PC-3 (cell line): ENCODE measurements around the gene RAB44. TPM values are rescaled to one million over a fixed set of nuclear protein-coding genes. Genes with fewer than 3 reads are reported as not detected.

Experiments
- ATAC-seq: fragments of 200-7000 bp; cut with Tn5 transposase; 2 replicates; pipeline ENCODE4 v1.9.1; 2020; ENCODE audit warnings: mild to moderate bottlenecking, moderate library complexity
- BruUV-seq: library from RNA; stranded (reverse); fragments of 400-500 nt; replicated peaks from 2 replicates; lab custom pipeline; 2021; lab: Mats Ljungman, UMichigan
- CTCF ChIA-PET: fragments of 300-600 bp; sonication (Branson Sonifier 250); formaldehyde crosslinking; loops from one replicate; lab custom pipeline; 2022; ENCODE audit warnings: antibody characterized with exemption; lab: Charles Lee
- POLR2A ChIA-PET: fragments of 300-600 bp; sonication (Branson Sonifier 250); formaldehyde crosslinking; loops from one replicate; lab custom pipeline; 2022; ENCODE audit warnings: antibody characterized with exemption; ENCODE audit not compliant: unreplicated experiment; lab: Charles Lee
- DNase-seq: peaks from one replicate; pipeline ENCODE4 v3.0.0-alpha.2; 2015
- H2AFZ ChIP-seq: fragments of 300-600 bp; sonication (generic); 2 replicates; pipeline ENCODE4 v1.6.0; 2016; ENCODE audit warnings: antibody characterized with exemption, low read length
- H3F3A ChIP-seq: fragments of 300-600 bp; sonication (generic); one replicate; pipeline ENCODE4 v1.6.0; 2017; ENCODE audit warnings: antibody characterized with exemption, low read length, control low read depth, mild to moderate bottlenecking; ENCODE audit not compliant: unreplicated experiment
- H3K27ac ChIP-seq: fragments of 300-600 bp; sonication (generic); 2 replicates; pipeline ENCODE4 v1.5.1; 2016; ENCODE audit warnings: mild to moderate bottlenecking, low read length
- H3K27me3 ChIP-seq: fragments of 300-600 bp; sonication (generic); 2 replicates; pipeline ENCODE4 v1.6.1; 2016; ENCODE audit warnings: low read length, mixed read lengths
- H3K36me3 ChIP-seq: fragments of 300-600 bp; sonication (generic); 2 replicates; pipeline ENCODE4 v1.6.1; 2016; ENCODE audit warnings: low read depth, mixed run types, low read length, mixed read lengths
- H3K4me1 ChIP-seq: fragments of 300-600 bp; sonication (generic); 2 replicates; pipeline ENCODE4 v1.5.1; 2016; ENCODE audit warnings: low read length; ENCODE audit not compliant: insufficient read depth
- H3K4me2 ChIP-seq: fragments of 300-600 bp; sonication (generic); 2 replicates; pipeline ENCODE4 v1.6.0; 2016; ENCODE audit warnings: low read length
- H3K4me3 ChIP-seq: fragments of 300-600 bp; sonication (generic); 2 replicates; pipeline ENCODE4 v1.5.1; 2016; ENCODE audit warnings: mild to moderate bottlenecking, low read length, mixed read lengths
- H3K79me2 ChIP-seq: fragments of 300-600 bp; sonication (generic); 2 replicates; pipeline ENCODE4 v1.6.1; 2017; ENCODE audit warnings: low read length, mixed read lengths
- H3K9ac ChIP-seq: fragments of 300-600 bp; sonication (generic); 2 replicates; pipeline ENCODE4 v1.6.0; 2016; ENCODE audit warnings: mild to moderate bottlenecking, low read length
- H3K9me2 ChIP-seq: fragments of 300-600 bp; sonication (generic); replicated peaks from 2 replicates; pipeline ENCODE4 v1.6.1; 2016; ENCODE audit warnings: mixed run types, low read length, mixed read lengths
- H3K9me3 ChIP-seq: fragments of 300-600 bp; sonication (generic); 2 replicates; pipeline ENCODE4 v1.6.1; 2016; ENCODE audit warnings: low read length, mixed read lengths
- H4K20me1 ChIP-seq: fragments of 300-600 bp; sonication (generic); 2 replicates; pipeline ENCODE4 v1.6.1; 2016; ENCODE audit warnings: low read length, mixed read lengths
- EZH2 ChIP-seq: fragments of 300-600 bp; sonication (generic); IDR thresholded peaks from one replicate; pipeline ENCODE4 v1.6.1; 2017; ENCODE audit warnings: antibody characterized with exemption, mild to moderate bottlenecking, low read length; ENCODE audit not compliant: unreplicated experiment
- EZH2phosphoT487 ChIP-seq: fragments of 300-600 bp; sonication (generic); IDR thresholded peaks from 2 replicates; pipeline ENCODE4 v1.6.1; 2018; ENCODE audit warnings: mild to moderate bottlenecking, antibody characterized with exemption, low read length, borderline replicate concordance
- intact Hi-C: fragments of 100-400 bp; cut with micrococcal nuclease; formaldehyde crosslinking; loops from 2 replicates; pipeline ENCODE4 v1.9.0; 2023
- total RNA-seq: library from RNA; depleted of rRNA; stranded (reverse); fragments of >200 nt; gene quantifications from 2 replicates; pipeline ENCODE4 v1.2.3, GENCODE V29; 2014; rRNA removed
- TF ChIP-seq, protein P1 (sequence below): fragments of 300-600 bp; sonication (generic); conservative IDR thresholded peaks from 2 replicates; pipeline ENCODE4 v1.5.1; 2017; ENCODE audit warnings: antibody characterized with exemption, low read depth, mild to moderate bottlenecking, low read length

RAB44 gene
- total RNA-seq, 1 experiment from 2014 or later, result not detected

DNA sequence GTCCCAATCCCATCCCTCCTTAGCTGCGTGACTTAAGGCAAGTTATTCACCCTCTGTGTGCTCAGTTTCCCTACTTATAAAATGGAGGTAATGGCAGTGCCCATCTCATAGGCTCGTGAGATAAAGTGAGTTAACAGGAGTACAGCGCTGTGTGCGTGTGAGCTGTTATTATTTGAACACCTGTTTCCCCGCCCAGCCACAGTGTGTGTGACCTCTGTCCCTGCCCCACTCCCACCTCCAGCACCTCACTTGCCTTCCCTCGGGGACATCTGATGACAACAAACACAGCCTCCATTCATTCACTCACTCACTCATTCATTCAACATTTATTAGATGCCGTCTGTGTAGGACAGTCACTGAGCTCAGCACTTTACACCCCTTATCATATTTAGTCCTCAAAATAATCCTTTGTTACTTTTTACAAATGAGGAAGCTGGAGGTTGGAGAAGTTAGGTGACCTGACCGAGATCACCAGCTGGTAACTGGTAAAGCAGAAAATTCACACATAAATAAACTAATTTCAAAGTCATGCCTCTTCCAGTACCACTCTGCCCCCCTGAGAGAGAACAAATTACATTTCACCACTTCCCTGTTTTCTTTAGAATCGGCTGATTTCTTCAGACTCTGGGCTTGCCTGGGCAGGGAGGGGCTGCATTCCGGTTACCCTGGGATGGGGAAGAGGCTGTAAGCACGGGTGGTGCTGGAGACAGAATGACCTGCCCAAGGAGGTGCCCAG lies 83.0 kb downstream of the RAB44 start:
- no peak for ATAC-seq
- no peak overlapping the region for H2AFZ ChIP-seq

DNA sequence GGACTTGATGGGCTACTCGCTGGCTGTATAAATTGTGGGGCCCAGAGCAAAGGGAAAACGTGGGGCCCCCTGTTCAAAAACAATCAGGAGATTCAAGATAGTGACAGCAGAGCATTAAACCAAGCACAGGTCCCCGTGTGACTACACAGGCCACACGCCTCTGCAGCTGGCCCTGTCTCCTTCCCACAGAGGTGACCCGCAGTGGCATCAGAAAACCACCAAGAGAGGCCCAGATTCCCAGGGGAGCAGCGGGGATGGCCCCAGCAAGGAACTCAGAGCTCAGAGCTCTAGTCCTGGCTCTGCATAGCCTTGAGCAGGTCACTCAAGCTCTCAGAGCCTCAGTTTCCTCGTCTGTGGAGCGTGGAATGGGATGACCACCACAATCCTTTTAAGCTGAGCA lies 84.0 kb downstream of the RAB44 start:
- ATAC-seq (no peak), DNase-seq (no peak)
- H3K79me2 ChIP-seq, result no peaks in the 10 kb centered on the region
- no peaks in the 10 kb centered on the region for H3K9me2 ChIP-seq
- no peaks in the 10 kb centered on the region for H3F3A ChIP-seq
- H3K4me1 ChIP-seq, result no peaks in the 10 kb centered on the region
- H4K20me1 ChIP-seq, result no peaks in the 10 kb centered on the region
- no peak overlapping the region for H3K4me3 ChIP-seq
- TF ChIP-seq EZH2 (no peak), EZH2phosphoT487 (no peak)
- TF ChIP-seq, protein P1, sequence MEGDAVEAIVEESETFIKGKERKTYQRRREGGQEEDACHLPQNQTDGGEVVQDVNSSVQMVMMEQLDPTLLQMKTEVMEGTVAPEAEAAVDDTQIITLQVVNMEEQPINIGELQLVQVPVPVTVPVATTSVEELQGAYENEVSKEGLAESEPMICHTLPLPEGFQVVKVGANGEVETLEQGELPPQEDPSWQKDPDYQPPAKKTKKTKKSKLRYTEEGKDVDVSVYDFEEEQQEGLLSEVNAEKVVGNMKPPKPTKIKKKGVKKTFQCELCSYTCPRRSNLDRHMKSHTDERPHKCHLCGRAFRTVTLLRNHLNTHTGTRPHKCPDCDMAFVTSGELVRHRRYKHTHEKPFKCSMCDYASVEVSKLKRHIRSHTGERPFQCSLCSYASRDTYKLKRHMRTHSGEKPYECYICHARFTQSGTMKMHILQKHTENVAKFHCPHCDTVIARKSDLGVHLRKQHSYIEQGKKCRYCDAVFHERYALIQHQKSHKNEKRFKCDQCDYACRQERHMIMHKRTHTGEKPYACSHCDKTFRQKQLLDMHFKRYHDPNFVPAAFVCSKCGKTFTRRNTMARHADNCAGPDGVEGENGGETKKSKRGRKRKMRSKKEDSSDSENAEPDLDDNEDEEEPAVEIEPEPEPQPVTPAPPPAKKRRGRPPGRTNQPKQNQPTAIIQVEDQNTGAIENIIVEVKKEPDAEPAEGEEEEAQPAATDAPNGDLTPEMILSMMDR, result no peak
- H3K4me2 ChIP-seq, result no peak overlapping the region
- no peak overlapping the region for H3K27ac ChIP-seq
- ChIA-PET POLR2A (no interaction called here), CTCF (interaction anchor here (1.0 to 1.6 kb wide), 2 partner anchors 12 to 47 kb away, joined by 3 to 27 read pairs; no protein-coding TSS in a partner anchor)
- H3K9me3 ChIP-seq, result no peaks in the 10 kb centered on the region
- H3K36me3 ChIP-seq, result no peaks in the 10 kb centered on the region
- H3K9ac ChIP-seq, result no peak overlapping the region
- 0 out of 2 replicates have a peak, but pooled peaks cover 8% of the 10 kb centered on the region for H3K27me3 ChIP-seq
- no TSS peak for BruUV-seq
- intact Hi-C loops, result loop anchor here (1.0 kb wide), 1 partner anchor 15 kb away; no protein-coding TSS in a partner anchor
- H2AFZ ChIP-seq, result no peak overlapping the region

More for the DNA sequence above, 83.0 kb downstream of the RAB44 start:
- H3K4me3 ChIP-seq, result no peak overlapping the region
- no peaks in the 10 kb centered on the region for H3K79me2 ChIP-seq
- no peaks in the 10 kb centered on the region for H4K20me1 ChIP-seq
- H3K9ac ChIP-seq, result no peak overlapping the region
- DNase-seq, result no peak
- H3K4me2 ChIP-seq, result no peak overlapping the region
- H3F3A ChIP-seq, result no peaks in the 10 kb centered on the region
- intact Hi-C loops, result no loop called here
- no peak overlapping the region for H3K27ac ChIP-seq
- H3K36me3 ChIP-seq, result no peaks in the 10 kb centered on the region
- BruUV-seq, result no TSS peak
- POLR2A ChIA-PET, result no interaction called here
- H3K9me3 ChIP-seq, result no peaks in the 10 kb centered on the region
- H3K27me3 ChIP-seq, result 0 out of 2 replicates have a peak, but pooled peaks cover 10% of the 10 kb centered on the region
- TF ChIP-seq EZH2, result no peak
- TF ChIP-seq, protein P1, result no peak
- no peak for TF ChIP-seq EZH2phosphoT487
- CTCF ChIA-PET, result interaction anchor here (0.5 to 1.0 kb wide), 2 partner anchors 12 to 46 kb away, joined by 3 read pairs; no protein-coding TSS in a partner anchor
- no peaks in the 10 kb centered on the region for H3K9me2 ChIP-seq
- H3K4me1 ChIP-seq, result no peaks in the 10 kb centered on the region

Other genes starting within 250 kb of the RAB44 start
- 25.7 and 26.9 TPM in 2 replicates for gene STK38, start 150.3 kb upstream of the RAB44 start, total RNA-seq
- gene SRSF3, start 103.5 kb upstream of the RAB44 start, total RNA-seq, result 206 and 297 TPM in 2 replicates
- 79.5 and 91.5 TPM in 2 replicates for gene CDKN1A, start 19.1 kb upstream of the RAB44 start, total RNA-seq
- gene CPNE5, start 141.6 kb downstream of the RAB44 start, total RNA-seq, result 0.29 TPM in 1 of 2 replicates, not detected in the other
- gene PPIL1, start 177.0 kb downstream of the RAB44 start, total RNA-seq, result 37.3 and 39.9 TPM in 2 replicates
- gene C6orf89, start 188.1 kb downstream of the RAB44 start, total RNA-seq, result 23.2 and 27.8 TPM in 2 replicates